Type B pancreatic cell (in vitro differentiated cells): ENCODE measurements around the gene ABHD17C. TPM values are rescaled to one million over a fixed set of nuclear protein-coding genes. Genes with fewer than 3 reads are reported as not detected.
A peak's percentile ranks its signal among the peaks of the same experiment; 100 is the strongest.

Experiments
- DNase-seq: peaks from one replicate; pipeline ENCODE4 v3.0.0; 2021; ENCODE audit warnings: mixed read lengths; ENCODE audit not compliant: unreplicated experiment; ENCODE audit errors: extremely low spot score
- H3K27ac Mint-ChIP-seq: 2 replicates; pipeline ENCODE4 v1.8.0; 2021; ENCODE audit warnings: mild to moderate bottlenecking, mixed read lengths
- H3K27me3 Mint-ChIP-seq: 2 replicates; pipeline ENCODE4 v1.8.0; 2021; ENCODE audit warnings: mixed read lengths
- H3K36me3 Mint-ChIP-seq: 2 replicates; pipeline ENCODE4 v1.8.0; 2021; ENCODE audit warnings: mixed read lengths
- H3K4me1 Mint-ChIP-seq: one replicate; pipeline ENCODE4 v1.8.0; 2021; ENCODE audit warnings: mixed read lengths; ENCODE audit not compliant: unreplicated experiment
- H3K4me3 Mint-ChIP-seq: 2 replicates; pipeline ENCODE4 v1.8.0; 2021; ENCODE audit warnings: mild to moderate bottlenecking, mixed read lengths
- H3K9me3 Mint-ChIP-seq: 2 replicates; pipeline ENCODE4 v1.8.0; 2021; ENCODE audit warnings: mixed read lengths
- total RNA-seq: library from RNA; stranded (reverse); gene quantifications from 2 replicates; pipeline ENCODE4 v1.2.1, GENCODE V29; 2021; ENCODE audit warnings: low replicate concordance
- TF ChIP-seq, protein P1 (sequence below): fragments of 200-600 bp; sonication (generic); conservative IDR thresholded peaks from 2 replicates; pipeline ENCODE4 v1.5.0; 2021; ENCODE audit warnings: antibody characterized with exemption, mild to moderate bottlenecking

ABHD17C gene
- total RNA-seq, 1 donor from 2014 or later, result 41.0 TPM

DNA sequence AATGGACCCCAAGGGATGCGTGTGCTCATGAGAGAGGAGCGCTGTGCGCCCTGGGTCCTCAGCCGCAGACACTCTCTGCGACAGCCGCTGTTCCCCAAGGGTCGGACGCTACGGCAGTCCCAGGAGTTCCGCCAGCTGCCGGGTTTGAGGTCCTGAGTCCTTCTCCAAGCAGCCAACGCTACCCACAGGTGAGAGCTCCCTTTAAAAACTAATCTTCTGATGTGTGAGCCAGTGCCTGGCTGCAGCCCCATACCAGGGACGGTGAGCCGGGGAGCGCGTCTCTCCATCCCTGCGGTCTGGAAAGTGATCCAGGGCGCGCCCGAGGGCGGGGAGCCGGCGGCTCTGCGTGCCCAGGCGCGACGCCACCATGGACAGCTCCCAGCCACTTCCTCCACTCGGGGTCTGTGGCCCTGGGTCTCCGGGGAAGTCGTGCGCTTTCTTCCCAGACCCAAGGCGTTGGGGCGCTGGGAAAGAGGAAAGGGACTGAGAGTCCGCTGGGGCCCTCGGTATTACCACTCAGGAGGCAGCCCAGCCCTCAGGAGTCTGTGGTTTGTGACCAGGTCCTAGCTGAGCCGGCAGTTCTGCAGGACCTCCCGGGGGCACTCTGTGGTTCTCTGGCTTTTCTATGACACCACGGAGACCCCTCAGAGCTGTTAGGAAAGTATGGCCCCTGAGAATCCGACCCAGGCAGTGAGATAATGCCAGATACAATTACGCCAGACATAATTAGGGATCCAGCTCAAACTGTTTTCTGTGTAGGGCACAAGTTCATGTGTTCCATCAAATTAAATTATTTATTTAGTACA is 85.5 kb downstream of the ABHD17C start:
- TF ChIP-seq, protein P1, sequence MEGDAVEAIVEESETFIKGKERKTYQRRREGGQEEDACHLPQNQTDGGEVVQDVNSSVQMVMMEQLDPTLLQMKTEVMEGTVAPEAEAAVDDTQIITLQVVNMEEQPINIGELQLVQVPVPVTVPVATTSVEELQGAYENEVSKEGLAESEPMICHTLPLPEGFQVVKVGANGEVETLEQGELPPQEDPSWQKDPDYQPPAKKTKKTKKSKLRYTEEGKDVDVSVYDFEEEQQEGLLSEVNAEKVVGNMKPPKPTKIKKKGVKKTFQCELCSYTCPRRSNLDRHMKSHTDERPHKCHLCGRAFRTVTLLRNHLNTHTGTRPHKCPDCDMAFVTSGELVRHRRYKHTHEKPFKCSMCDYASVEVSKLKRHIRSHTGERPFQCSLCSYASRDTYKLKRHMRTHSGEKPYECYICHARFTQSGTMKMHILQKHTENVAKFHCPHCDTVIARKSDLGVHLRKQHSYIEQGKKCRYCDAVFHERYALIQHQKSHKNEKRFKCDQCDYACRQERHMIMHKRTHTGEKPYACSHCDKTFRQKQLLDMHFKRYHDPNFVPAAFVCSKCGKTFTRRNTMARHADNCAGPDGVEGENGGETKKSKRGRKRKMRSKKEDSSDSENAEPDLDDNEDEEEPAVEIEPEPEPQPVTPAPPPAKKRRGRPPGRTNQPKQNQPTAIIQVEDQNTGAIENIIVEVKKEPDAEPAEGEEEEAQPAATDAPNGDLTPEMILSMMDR, result no peak
- Mint-ChIP-seq H3K27ac (no peak overlapping the region), H3K4me1 (peaks cover 18% of the 10 kb centered on the region), H3K36me3 (no peaks in the 10 kb centered on the region), H3K27me3 (peaks cover 57% of the 10 kb centered on the region), H3K9me3 (no peaks in the 10 kb centered on the region), H3K4me3 (peak overlapping the region; percentile 91)
- peak; percentile 85 for DNase-seq

DNA sequence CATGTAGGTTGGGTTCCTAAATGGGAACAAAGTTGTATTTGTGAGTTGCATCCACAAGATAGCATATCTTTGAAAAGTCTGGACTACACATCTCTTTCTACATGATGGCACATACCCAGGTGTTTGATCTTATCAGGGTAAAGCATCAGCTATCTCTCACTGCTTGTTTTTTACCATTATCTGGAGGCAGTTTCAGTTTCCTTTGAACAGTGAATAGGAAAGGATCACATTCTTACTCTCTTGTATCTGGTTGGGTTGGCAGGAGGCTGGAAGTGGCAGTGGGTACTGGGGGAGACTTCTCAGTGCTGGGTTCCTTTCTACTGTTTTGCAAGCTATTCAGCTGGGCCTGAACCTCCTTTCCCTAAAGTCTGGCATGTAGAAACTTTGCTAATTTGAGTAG is 88.2 kb downstream of the ABHD17C start:
- H3K4me3 Mint-ChIP-seq, result no peak overlapping the region
- peaks cover 53% of the 10 kb centered on the region for H3K27me3 Mint-ChIP-seq
- H3K4me1 Mint-ChIP-seq, result peaks cover 10% of the 10 kb centered on the region
- no peak for DNase-seq
- H3K36me3 Mint-ChIP-seq, result no peaks in the 10 kb centered on the region
- no peaks in the 10 kb centered on the region for H3K9me3 Mint-ChIP-seq
- TF ChIP-seq, protein P1, result no peak
- H3K27ac Mint-ChIP-seq, result no peak overlapping the region

DNA sequence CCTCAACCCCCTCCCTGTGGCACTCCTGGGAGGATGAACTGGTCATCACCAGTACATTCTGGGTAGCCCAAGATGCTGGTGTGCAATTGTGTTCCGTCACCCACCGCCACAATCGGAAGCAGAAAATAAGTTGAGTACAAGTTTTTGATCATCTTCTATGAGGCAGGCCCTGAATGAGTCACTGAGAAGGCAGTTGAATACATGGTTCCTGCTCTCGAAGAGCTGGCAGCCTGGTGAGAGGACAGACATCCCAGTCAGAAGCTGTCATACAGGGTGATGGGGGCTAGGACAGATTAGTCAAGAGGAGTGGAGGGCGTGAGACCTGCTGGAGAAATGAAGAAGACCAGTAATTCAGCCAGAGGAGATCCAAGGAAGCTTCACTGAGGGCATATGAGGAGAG is 90.2 kb downstream of the ABHD17C start:
- H3K27me3 Mint-ChIP-seq, result peaks cover 43% of the 10 kb centered on the region

DNA sequence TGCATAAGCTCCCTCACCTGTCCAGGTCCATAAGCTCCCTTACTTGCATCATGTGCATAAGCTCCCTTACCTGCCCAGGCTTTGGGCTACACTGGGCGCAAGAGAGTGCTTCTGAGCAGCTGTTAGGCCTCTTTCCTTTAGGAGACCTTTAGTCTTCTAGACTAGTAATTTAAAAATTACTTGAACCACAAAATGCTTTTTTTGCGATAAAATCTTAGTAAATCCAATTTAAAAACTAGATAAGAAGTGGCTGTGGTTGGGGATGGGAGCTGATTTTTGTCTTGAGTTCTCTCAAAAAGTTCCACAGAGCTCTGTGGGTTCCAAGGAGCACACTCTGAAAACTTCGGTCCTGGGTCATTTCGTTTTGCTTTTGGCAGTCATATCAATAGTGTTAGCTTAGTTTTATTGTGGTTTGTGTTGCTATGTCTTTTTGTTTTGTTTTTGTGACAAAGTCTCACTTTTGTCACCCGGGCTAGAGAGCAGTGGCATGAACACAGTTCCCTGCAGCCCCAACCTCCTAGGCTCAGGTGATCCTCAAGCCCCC is 90.8 kb downstream of the ABHD17C start:
- no peaks in the 10 kb centered on the region for H3K36me3 Mint-ChIP-seq
- H3K27me3 Mint-ChIP-seq, result peaks cover 40% of the 10 kb centered on the region
- H3K27ac Mint-ChIP-seq, result no peak overlapping the region
- TF ChIP-seq, protein P1, result no peak
- peaks cover 7% of the 10 kb centered on the region for H3K4me1 Mint-ChIP-seq
- H3K9me3 Mint-ChIP-seq, result no peaks in the 10 kb centered on the region
- no peak overlapping the region for H3K4me3 Mint-ChIP-seq
- DNase-seq, result no peak

More for the DNA sequence above, 90.2 kb downstream of the ABHD17C start:
- no peak for DNase-seq
- H3K4me1 Mint-ChIP-seq, result peaks cover 7% of the 10 kb centered on the region
- H3K27ac Mint-ChIP-seq, result no peak overlapping the region
- H3K4me3 Mint-ChIP-seq, result no peak overlapping the region
- H3K36me3 Mint-ChIP-seq, result no peaks in the 10 kb centered on the region
- TF ChIP-seq, protein P1, result no peak
- H3K9me3 Mint-ChIP-seq, result no peaks in the 10 kb centered on the region

DNA sequence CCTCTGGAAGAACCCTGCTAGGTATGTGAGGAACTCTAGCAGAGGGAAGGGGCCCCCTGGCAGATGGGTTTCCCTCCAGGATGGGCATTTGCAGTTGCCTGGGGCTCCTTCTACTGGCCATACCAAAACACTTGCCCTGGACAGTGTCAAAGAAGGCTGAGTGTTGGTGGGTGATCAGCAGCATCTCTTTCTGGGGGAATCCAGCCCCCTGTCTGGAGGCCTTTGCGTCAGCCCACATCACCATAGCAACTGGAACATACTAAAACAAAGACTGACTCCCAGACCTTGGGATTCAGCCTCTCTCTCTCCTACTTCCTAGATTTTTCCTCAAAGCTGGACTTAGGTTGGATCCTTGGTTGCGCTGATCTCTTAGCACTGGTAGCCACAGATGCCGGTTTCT is 92.2 kb downstream of the ABHD17C start:
- Mint-ChIP-seq H3K9me3 (no peaks in the 10 kb centered on the region), H3K27ac (no peak overlapping the region), H3K36me3 (no peaks in the 10 kb centered on the region), H3K4me3 (no peak overlapping the region), H3K27me3 (peaks cover 29% of the 10 kb centered on the region), H3K4me1 (peaks cover 7% of the 10 kb centered on the region)
- TF ChIP-seq, protein P1, result no peak
- no peak for DNase-seq
